ENCODE results near the gene VWA1.
"Not testable (repeated sequence)": the region's sequence is repeated elsewhere in the genome, so short reads cannot be mapped to it uniquely, and the experiment has no call there.

The VWA1 gene

DNA sequence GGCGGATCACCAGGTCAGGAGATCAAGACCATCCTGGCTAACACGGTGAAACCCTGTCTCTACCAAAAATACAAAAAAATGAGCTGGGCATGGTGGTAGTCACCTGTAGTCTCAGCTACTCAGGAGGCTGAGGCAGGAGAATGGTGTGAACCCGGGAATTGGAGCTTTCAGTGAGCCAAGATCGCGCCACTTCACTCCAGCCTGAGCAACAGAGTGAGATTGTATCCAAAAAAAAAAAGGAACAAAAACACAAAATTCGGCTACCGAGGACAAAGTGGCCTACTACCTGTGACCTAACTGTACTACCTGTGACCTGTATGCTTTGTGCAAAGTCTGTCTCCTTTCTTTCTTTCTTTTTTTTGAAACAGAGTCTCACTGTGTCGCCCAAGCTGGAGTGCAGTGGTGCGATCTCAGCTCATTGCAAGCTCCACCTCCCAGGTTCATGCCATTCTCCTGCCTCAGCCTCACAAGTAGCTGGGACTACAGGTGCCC, 32.5 kb upstream of the VWA1 start:
- in situ Hi-C loops (cut with HindIII; ENCODE audit: low sequenced_read_pairs) = not testable (repeated sequence)

DNA sequence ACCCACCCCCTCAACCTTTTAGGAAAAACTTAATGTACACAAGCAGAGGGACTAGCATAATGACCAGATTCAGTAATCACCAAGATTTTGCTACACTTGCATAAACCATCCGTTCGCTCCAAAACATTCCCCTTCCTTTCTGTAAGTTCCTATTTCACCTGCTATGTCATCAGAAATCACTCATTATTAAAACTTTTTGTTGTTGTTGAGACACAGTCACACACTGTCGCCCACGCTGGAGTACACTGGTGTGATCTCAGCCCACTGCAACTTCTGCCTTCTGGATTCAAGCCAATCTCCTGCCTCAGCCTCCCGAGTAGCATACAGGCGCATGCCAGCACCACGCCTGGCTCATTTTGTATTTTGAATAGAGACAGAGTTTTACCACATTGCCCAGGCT, 31.8 kb upstream of the VWA1 start:
- in situ Hi-C loops (cut with HindIII; ENCODE audit: low sequenced_read_pairs) = no loop called here

DNA sequence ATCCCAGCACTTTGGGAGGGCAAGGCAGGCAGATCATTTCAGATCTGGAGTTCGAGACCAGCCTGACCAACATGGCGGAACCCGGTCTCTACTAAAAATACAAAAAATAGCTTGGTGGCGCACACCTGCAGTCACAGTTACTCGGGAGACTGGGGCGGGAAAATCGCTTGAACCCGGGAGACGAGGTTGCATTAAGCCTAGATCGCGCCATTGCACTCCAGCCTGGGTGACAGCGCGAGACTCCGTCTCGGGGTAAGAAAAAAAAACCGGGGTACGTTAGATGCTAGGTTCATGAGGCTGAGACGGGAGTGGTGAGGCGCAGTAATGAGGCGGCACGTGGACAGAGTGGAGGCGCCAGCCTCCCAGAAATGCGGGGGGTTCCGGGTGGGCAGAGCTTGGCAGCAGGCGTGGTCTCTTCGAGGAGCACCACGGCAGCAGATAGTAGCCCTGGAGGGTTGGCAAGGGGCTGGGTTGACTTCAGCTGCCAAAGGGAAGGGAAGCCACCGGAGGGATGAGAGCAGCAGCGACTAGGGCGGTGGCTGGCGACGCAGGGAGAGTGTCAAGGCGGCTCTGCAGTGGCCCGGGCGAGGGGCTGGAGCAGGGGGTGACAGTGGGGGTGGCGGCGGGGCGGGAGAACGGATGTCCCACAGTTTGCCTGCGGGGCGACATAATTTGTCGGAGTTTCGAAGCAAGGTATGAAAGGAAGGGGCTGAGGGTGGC, 29.2 kb upstream of the VWA1 start:
- in situ Hi-C loops (cut with HindIII; ENCODE audit: low sequenced_read_pairs) = no loop called here

DNA sequence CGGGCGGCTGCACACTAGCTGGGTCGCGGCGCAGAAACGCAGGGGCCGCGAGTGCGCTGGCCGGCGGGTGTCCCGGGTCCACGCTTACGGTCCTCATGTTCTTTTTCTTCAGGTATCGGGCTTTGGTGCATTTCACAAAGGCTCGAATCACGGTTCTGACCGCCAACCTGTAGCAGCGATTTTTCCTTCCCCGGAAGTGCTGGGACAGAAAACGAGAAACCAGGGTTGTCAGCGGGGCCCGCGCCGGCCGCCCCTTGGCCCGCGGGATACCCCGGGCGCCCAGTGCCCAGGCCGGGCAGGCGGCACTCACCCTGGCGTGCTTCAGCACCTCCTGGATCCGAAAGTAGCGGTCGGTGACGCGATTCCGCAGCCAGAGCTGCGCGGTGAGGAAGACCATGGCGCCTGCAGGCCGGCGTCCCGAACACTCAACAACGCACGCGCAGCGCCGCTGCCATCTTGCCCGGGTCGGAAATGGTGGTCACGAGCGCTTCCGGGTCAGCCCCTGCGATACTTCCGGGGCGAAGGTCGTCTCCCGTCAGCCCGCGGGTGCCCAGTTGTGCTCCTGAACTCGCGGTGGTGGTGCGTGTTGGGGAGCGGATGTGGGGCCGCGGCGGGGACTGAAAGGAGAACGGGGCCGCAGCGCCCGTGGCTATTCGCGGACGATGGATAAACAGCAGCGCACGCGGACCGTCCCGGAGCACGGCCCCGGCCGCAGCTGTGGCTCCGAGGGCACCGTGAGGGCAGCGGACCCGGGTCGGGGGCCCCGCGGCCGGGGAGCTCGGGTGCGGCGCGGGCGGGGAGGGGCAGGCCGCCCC, 28.5 kb upstream of the VWA1 start, which contains the start of gene MRPL20:
TSS of gene MRPL20 (minus strand) at position 473 of the 815 bp plus-strand sequence. CDS start at position 397, 76 bp downstream.
- in situ Hi-C loops (cut with HindIII; ENCODE audit: low sequenced_read_pairs) = no loop called here

DNA sequence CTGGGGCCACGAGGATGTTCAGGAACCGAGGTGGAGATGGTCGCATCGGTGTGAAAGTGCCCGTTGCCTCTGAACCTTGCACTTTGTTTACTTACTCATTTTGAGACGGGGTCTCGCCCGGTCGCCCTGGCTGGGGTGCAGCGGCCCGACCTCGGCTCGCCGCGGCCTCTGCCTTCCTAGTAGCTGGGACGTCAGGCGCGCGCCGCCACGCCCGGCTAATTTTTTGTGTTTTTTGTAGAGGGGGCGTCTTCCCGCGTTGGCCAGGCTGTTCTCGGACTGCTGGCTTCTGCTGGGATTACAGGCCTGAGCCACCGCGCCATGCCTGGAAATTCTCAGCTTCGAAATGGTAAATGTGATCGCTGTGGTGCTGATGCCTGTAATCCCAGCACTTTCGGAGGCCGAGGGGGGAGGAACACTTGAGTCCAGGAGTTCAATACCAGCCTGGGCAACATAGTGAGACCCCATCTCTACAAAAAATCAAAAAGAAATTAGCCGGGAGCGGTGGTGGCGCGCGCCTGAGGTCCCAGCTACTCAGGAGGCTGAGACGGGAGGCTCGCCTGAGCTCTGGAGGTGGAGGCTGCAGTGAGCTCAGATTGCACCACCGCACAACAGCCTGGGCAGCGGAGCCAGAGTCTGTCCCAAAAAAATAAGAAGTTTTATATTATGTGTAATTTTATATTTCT, 27.7 kb upstream of the VWA1 start:
- in situ Hi-C loops (cut with HindIII; ENCODE audit: low sequenced_read_pairs) = no loop called here

DNA sequence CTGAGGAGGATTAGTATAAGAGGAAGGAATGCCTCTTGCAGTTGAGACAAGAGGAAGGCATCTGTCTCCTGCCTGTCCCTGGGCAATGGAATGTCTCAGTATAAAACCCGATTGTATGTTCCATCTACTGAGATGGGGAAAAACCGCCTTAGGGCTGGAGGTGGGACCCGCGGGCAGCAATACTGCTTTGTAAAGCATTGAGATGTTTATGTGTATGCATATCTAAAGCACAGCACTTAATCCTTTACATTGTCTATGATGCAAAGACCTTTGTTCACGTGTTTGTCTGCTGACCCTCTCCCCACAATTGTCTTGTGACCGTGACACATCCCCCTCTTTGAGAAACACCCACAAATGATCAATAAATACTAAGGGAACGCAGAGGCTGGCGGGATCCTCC, 25.3 kb upstream of the VWA1 start:
- in situ Hi-C loops (cut with HindIII; ENCODE audit: low sequenced_read_pairs) = not testable (repeated sequence)

DNA sequence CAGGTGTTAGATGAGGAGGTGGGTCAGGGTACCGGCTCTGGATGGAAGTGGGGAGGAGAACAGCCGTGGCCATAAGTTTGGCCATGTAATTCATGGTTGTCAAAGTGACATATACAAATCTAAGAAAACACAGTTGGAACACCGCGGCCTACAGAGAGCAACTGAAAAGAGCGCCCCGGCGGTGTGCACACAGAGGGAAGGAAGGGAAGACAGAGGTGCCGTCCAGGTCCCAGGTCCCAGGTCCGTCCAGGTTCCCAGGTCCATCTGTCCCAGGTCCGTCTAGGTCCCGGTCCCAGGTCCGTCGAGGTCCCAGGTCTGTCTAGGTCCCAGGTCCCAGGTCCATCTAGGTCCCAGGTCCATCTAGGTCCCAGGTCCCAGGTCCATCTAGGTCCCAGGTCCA, 23.9 kb upstream of the VWA1 start:
- in situ Hi-C loops (cut with HindIII; ENCODE audit: low sequenced_read_pairs) = no loop called here

DNA sequence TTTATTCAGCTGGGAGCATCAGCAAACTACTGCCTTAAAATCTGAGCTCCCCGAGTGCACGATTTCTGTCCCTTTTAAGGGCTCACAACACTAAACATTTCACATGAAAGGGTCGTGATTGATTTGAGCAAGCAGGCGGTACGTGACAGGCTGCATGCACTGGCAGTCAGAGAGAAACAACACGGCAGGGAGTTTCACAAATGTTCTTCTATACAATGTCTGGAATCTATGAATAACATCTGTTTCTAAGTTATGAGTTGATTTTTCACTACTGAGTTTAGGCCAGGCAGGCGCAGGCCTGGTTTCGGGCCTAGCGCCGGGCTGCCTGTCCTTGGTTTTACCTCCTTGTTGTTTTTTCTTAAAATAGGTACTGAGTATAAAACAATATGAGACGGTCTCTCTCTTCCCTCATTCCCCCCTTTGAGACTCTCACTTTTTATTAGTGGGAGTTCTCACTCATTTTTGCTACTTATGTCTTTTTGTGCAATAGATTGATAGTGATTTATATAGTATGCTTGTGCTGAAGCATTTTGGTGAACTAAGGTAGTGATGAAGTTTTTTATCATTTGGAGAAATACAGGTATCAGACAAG, 23.1 kb upstream of the VWA1 start:
- in situ Hi-C loops (cut with HindIII; ENCODE audit: low sequenced_read_pairs) = not testable (repeated sequence)

DNA sequence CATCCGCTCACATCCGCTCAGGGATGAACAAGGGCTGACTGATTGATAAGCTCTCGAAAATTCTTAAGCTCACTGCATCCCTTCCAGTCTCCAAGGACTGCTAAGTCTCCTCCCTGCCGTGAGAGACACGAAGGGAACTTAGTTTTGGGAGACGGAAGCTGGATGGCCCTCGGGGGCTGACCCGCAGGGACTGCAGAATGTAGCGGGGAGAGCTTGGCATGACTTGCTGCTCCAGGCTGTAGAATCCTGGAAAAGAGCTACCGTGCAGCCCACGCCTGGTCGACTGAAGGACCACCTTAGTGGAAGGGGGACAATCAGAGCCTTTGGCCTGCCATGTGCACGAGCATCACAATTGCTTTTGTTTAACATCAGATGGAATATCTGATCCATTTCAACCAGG, 19.7 kb upstream of the VWA1 start:
- in situ Hi-C loops (cut with HindIII; ENCODE audit: low sequenced_read_pairs) = no loop called here

DNA sequence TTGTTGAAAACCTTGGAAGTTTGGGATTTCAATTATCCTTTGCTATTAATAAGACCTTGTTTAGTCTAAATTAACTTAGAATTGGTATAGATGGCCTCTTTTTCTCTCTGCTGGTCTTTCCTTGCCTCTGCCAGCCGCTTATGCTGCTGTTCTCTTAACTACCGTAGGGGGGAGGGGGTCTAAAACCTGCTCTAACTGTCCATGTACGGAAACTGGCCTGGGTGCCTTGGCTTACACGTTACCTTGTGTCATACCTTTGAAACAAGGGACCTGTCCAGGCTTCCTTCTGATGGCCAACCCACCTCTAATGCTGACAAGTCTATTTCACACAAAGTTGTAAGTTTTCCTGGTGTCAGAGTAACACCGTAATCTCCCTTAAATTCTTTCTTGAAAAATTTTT, 18.1 kb upstream of the VWA1 start:
- in situ Hi-C loops (cut with HindIII; ENCODE audit: low sequenced_read_pairs) = not testable (repeated sequence)

DNA sequence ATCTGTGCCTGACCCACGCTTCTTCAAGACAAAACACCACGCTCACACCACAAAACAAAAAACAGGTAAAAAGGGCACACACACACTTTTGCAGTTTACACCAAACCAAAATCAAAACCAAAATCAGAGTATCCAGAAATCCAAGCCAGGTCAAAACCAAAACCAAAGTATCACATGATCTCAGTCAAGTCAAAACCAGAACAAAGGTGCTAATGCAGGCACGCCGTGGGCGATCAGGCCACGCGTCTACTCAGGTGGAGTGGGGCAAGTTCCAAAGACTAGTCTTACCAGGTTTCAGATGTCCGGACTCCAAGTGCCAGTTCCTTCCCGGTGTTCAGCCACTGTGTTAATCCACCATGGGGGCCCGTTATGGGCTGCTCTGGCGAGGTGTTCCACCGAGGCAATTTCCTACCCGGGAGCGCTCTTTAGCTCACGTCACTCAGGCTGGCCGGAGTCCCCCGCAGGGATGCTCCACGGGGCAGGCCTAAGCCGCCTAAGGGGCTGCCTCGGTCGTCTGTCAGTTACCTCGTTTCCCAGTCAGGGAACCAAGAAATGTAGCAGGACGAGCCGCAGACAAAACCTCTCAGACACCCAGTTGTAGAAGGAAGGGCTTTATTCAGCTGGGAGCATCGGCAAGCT, 17.5 kb upstream of the VWA1 start:
- in situ Hi-C loops (cut with HindIII; ENCODE audit: low sequenced_read_pairs) = not testable (repeated sequence)

DNA sequence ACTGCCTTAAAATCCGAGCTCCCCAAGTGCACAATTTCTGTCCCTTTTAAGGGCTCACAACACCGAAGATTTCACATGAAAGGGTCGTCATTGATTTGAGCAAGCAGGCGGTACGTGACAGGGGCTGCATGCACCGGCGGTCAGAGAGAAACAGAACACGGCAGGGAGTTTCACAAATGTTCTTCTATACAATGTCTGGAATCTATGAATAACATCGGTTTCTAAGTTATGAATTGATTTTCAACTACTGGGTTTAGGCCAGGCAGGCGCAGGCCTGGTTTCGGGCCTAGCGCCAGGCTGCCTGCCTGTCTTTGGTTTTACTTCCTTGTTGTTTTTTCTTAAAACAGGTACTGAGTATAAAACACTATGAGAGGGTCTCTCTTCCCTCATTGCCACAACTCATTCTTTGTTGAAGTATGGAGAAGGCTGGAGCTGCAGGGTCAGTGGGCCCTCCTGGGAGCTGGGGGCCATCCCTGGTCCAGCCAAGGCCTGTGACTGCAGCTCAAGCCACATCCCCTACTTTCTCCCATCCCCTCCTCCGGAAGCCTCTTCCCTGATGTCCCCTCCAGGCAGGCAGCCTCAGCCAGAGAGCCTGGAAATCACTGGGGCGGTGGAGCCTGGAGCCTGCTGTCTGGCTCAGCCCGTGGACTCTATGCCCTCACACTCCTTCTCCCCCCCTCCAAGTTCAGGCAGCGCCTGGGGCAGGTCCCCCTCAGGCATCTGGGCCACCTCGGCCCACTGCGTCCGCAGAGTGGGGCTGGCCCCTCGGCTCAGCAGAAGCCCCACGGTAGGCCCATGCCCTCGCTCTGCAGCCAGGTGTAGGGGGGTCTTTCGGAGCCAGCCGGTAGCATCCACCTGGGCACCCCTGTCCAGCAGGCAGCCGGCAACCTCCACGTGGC, 16.8 kb upstream of the VWA1 start:
- in situ Hi-C loops (cut with HindIII; ENCODE audit: low sequenced_read_pairs) = no loop called here

DNA sequence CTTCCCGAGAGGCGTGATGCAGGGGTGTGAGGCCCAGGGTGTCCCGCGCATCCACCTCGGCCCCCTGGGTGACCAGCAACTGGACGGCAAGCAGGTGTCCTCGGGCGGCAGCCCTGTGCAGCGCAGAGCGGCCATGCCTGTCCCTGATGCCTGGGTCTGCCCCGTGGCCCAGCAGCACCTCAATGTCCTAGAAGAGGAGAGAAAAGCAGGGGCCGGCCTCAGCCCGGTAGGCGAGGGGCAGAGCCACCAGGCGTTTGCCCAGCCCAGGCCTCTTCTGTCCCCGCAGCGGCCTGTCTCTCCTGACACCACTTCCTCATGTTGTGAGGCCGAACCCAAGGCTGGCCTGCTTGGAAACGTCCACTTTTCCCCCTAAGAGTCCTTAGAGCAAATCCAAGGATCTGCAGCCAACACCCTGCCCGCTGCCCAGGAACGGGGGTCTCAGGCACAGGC, 16.1 kb upstream of the VWA1 start:
- in situ Hi-C loops (cut with HindIII; ENCODE audit: low sequenced_read_pairs) = no loop called here

DNA sequence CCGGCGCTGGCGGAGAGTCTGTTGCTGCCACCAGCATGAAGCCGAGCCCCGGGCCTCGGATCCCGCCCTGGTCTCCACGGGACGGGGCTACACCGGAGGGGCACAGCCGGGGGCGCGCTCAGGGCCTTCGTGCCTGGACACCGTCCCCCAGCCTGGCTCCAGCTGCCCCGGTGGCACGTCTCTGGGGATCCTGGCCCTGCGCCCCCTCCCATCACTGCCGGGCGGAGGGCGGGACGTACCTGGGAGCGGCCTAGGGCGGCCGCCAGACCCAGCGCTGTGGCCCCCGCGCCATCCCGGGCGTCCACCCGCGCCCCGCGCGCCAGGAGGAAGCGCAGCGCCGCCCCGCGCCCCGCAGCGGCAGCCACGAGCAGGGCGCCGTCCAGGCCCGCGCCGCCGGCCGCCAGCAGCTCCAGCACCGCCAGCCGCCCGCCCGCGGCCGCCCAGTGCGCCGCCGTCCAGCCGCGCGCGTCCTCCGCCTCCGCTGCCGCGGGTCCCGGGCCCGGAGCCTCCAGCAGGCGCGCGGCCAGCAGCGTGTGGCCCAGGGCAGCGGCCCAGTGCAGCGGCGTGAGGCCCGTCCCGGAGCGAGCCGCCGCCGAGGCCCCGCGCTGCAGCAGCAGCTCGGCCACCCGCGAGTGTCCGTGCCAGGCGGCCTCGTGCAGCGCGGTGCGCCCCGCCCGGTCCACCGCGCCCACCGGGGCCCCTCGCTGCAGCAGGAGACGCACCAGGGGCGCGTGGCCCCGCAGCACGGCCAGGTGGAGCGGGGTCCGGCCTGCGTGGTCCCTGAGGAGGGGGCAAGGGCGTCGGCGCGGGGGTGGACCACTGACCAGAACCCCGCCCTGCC, 15.5 kb upstream of the VWA1 start:
- in situ Hi-C loops (cut with HindIII; ENCODE audit: low sequenced_read_pairs) = no loop called here

DNA sequence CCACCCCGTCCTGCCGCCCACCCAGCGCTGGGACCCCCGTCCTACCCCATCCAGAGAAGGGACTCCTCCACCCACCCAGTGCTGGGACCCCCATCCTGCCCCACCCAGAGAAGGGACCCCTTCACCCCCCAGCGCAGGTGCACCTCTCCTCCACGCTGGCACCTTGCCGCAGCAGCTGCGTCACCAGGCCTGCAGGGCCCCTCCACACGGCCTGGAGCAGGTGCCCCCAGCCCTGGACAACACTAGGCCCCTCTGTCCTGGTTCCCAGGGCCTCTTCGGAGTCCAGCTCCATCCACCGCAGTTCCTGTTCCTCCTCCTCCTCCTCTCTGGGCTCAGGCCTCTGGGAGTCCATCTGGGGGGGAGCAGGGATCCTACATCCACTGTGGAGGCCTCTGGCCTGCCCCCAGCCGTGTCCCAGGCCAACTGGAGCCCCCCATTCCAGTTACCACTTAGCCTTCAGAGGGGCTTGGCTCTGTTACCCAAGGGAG, 14.8 kb upstream of the VWA1 start:
- in situ Hi-C loops (cut with HindIII; ENCODE audit: low sequenced_read_pairs) = no loop called here

DNA sequence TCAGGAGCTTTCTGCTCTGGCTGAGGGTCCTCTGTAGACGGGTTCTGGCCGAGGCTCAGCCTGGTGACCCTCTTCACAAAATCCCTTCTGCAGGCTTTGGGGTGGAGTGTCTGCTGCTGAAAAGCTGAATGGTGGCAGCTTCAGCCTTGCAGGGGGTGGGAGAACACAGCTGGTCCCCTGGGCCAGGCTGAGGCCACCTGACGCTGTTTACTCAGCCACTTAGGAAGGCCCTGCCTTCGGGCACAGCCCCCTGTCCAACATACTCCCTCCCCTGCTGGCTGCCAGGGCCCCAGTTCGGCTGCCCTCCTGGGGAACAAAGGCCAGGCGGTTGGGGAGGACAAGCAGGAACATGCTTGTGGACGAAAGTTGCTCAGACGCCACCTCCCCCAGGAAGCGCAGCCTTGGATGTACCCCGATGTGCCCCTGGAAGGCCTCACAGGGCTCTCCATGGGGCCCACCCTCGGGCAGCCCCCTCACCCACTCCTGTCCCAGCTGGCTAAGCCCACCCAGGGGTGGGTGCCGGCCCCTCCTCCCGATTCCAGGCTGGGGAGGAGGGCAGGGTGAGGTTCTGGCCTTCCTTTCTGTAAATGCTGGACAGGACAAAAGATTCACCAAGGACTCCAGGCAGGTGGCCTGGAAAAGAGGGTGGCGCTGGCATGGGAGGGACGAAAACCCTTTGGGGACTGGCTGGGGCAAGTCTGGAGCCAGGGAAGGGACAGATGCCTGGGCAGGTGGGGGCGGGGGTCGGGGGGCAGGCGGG, 14.2 kb upstream of the VWA1 start, which contains the start of gene ANKRD65:
TSS of gene ANKRD65 (minus strand) at position 130 of the 760 bp plus-strand sequence. CDS start 271 bp downstream, outside the sequence.
- in situ Hi-C loops (cut with HindIII; ENCODE audit: low sequenced_read_pairs) = no loop called here

DNA sequence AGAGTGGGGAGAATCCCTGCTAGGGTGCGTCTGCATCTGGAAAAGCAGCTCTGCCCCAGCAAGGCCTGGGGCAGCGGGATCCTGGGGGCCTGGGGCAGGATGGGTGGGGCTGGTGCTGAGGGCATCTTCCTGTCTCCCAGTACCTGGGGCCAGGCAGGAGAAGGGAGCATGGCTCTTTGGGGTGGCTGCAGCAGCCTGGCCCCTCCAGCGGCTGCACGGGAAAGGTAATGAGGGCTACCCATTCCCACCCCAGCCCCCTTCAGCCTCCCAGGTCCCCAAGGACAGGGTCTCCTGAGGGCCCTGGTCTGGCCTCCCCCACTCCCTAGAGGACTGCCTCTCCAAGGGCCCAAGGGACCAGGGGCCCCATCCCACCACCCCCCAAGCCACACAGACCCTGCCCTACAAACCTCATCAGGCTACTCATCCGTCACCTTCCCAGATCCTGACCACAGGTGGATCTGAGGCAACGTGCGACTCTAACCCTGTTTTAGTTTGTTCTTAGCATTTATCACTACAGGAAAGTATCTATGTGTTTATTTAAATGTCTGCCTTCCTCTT, 13.5 kb upstream of the VWA1 start:
- in situ Hi-C loops (cut with HindIII; ENCODE audit: low sequenced_read_pairs) = no loop called here
